WTC11 (cell line): ENCODE data around the gene AKAIN1.

Experiments
- GRHL2 ChIP-seq: fragments of 250-450 bp; sonication (Bioruptor Pico); IDR thresholded peaks from 2 replicates; pipeline ENCODE4 v1.8.0; 2022; ENCODE audit warnings: mild to moderate bottlenecking, moderate library complexity; ENCODE audit not compliant: insufficient replicate concordance, severe bottlenecking
- JUN ChIP-seq: sonication (generic); formaldehyde crosslinking; IDR thresholded peaks from 2 replicates; pipeline ENCODE4 v1.8.0; 2023; ENCODE audit warnings: mild to moderate bottlenecking, missing genetic modification reagents
- NR3C1 ChIP-seq: sonication (generic); formaldehyde crosslinking; conservative IDR thresholded peaks from 2 replicates; pipeline ENCODE4 v1.8.1; 2023; ENCODE audit warnings: low read depth, mild to moderate bottlenecking, missing genetic modification reagents
- ZNF138 ChIP-seq: sonication (generic); formaldehyde crosslinking; conservative IDR thresholded peaks from 2 replicates; pipeline ENCODE4 v1.8.1; 2022; ENCODE audit warnings: mild to moderate bottlenecking, moderate library complexity, missing genetic modification reagents
- ZNF219 ChIP-seq: sonication (generic); formaldehyde crosslinking; IDR thresholded peaks from 2 replicates; pipeline ENCODE4 v1.8.0; 2023; ENCODE audit warnings: missing genetic modification reagents, mild to moderate bottlenecking, borderline replicate concordance
- TF ChIP-seq, protein P1 (sequence below): sonication (generic); formaldehyde crosslinking; IDR thresholded peaks from 2 replicates; pipeline ENCODE4 v1.8.1; 2022; ENCODE audit warnings: missing genetic modification reagents, borderline replicate concordance
- TF ChIP-seq, protein P2 (sequence below): fragments of 200-600 bp; IDR thresholded peaks from 2 replicates; pipeline ENCODE4 v1.8.0; 2022; ENCODE audit warnings: antibody characterized with exemption
- TF ChIP-seq, protein P3 (sequence below): sonication (generic); formaldehyde crosslinking; IDR thresholded peaks from 2 replicates; pipeline ENCODE4 v1.8.0; 2022; ENCODE audit warnings: missing genetic modification reagents
- TF ChIP-seq, protein P4 (sequence below): sonication (generic); formaldehyde crosslinking; IDR thresholded peaks from 2 replicates; pipeline ENCODE4 v1.8.1; 2023; ENCODE audit warnings: mild to moderate bottlenecking, missing genetic modification reagents, moderate library complexity
- TF ChIP-seq, protein P5 (sequence below): sonication (generic); formaldehyde crosslinking; conservative IDR thresholded peaks from 2 replicates; pipeline ENCODE4 v1.8.1; 2022; ENCODE audit warnings: mild to moderate bottlenecking, missing genetic modification reagents

DNA sequence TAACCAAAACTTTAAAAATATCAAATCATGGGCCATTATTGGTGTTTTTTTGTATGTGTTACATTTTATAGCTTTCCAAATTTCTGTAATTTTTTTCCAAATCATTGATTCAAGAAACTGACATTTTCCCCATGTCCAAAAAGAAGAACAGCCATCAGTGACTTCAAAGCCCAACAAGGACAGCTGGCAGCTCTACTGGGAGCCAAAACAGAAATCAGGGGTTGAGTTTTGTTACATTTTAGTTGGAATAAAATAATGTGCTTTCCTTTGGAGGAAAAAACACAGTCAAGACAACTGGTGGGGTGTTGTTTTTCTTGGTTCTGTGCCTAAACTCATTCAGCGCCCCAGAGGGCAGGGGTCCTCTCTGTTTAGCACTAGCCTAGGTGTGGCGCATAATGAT is 23.8 kb downstream of the AKAIN1 start:
- TF ChIP-seq, protein P1, sequence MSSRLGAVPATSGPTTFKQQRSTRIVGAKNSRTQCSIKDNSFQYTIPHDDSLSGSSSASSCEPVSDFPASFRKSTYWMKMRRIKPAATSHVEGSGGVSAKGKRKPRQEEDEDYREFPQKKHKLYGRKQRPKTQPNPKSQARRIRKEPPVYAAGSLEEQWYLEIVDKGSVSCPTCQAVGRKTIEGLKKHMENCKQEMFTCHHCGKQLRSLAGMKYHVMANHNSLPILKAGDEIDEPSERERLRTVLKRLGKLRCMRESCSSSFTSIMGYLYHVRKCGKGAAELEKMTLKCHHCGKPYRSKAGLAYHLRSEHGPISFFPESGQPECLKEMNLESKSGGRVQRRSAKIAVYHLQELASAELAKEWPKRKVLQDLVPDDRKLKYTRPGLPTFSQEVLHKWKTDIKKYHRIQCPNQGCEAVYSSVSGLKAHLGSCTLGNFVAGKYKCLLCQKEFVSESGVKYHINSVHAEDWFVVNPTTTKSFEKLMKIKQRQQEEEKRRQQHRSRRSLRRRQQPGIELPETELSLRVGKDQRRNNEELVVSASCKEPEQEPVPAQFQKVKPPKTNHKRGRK (CRISPR knock-in tag): no peak
- TF ChIP-seq, protein P2, sequence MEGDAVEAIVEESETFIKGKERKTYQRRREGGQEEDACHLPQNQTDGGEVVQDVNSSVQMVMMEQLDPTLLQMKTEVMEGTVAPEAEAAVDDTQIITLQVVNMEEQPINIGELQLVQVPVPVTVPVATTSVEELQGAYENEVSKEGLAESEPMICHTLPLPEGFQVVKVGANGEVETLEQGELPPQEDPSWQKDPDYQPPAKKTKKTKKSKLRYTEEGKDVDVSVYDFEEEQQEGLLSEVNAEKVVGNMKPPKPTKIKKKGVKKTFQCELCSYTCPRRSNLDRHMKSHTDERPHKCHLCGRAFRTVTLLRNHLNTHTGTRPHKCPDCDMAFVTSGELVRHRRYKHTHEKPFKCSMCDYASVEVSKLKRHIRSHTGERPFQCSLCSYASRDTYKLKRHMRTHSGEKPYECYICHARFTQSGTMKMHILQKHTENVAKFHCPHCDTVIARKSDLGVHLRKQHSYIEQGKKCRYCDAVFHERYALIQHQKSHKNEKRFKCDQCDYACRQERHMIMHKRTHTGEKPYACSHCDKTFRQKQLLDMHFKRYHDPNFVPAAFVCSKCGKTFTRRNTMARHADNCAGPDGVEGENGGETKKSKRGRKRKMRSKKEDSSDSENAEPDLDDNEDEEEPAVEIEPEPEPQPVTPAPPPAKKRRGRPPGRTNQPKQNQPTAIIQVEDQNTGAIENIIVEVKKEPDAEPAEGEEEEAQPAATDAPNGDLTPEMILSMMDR: no peak
- TF ChIP-seq, protein P3, sequence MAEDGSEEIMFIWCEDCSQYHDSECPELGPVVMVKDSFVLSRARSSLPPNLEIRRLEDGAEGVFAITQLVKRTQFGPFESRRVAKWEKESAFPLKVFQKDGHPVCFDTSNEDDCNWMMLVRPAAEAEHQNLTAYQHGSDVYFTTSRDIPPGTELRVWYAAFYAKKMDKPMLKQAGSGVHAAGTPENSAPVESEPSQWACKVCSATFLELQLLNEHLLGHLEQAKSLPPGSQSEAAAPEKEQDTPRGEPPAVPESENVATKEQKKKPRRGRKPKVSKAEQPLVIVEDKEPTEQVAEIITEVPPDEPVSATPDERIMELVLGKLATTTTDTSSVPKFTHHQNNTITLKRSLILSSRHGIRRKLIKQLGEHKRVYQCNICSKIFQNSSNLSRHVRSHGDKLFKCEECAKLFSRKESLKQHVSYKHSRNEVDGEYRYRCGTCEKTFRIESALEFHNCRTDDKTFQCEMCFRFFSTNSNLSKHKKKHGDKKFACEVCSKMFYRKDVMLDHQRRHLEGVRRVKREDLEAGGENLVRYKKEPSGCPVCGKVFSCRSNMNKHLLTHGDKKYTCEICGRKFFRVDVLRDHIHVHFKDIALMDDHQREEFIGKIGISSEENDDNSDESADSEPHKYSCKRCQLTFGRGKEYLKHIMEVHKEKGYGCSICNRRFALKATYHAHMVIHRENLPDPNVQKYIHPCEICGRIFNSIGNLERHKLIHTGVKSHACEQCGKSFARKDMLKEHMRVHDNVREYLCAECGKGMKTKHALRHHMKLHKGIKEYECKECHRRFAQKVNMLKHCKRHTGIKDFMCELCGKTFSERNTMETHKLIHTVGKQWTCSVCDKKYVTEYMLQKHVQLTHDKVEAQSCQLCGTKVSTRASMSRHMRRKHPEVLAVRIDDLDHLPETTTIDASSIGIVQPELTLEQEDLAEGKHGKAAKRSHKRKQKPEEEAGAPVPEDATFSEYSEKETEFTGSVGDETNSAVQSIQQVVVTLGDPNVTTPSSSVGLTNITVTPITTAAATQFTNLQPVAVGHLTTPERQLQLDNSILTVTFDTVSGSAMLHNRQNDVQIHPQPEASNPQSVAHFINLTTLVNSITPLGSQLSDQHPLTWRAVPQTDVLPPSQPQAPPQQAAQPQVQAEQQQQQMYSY (CRISPR knock-in tag): no peak
- TF ChIP-seq ZNF138 (CRISPR knock-in tag) (no peak), GRHL2 (no peak), JUN (CRISPR knock-in tag) (no peak), NR3C1 (no peak), ZNF219 (CRISPR knock-in tag) (no peak)
- TF ChIP-seq, protein P4, sequence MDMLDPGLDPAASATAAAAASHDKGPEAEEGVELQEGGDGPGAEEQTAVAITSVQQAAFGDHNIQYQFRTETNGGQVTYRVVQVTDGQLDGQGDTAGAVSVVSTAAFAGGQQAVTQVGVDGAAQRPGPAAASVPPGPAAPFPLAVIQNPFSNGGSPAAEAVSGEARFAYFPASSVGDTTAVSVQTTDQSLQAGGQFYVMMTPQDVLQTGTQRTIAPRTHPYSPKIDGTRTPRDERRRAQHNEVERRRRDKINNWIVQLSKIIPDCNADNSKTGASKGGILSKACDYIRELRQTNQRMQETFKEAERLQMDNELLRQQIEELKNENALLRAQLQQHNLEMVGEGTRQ (CRISPR knock-in tag): no peak
- TF ChIP-seq, protein P5, sequence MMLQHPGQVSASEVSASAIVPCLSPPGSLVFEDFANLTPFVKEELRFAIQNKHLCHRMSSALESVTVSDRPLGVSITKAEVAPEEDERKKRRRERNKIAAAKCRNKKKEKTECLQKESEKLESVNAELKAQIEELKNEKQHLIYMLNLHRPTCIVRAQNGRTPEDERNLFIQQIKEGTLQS (CRISPR knock-in tag): no peak
